Stimulated activated CD8-positive, alpha-beta memory T cell treated with anti-CD3 and anti-CD28 coated beads, Interleukin-12 subunit alpha, Interleukin-12 subunit beta, amount 100 ng/mL, for 4 hours (primary cell): ENCODE results near the gene CERS3.
"Not testable (repeated sequence)": the region's sequence is repeated elsewhere in the genome, so short reads cannot be mapped to it uniquely, and the experiment has no call there.

Source experiments
- DNase-seq: peaks from one replicate; pipeline ENCODE4 v3.0.0-alpha.2; 2020; ENCODE audit warnings: low read depth

The CERS3 gene

GRCh38 chr15:100464888-100465287, 63.9 kb downstream of the CERS3 start:
- no peak for DNase-seq

GRCh38 chr15:100464256-100464655, 64.5 kb downstream of the CERS3 start:
- no peak for DNase-seq

- DNase-seq: no peak
Measured at GRCh38 chr15:100463515-100463914, 65.2 kb downstream of the CERS3 start.

- no peak for DNase-seq
Measured at GRCh38 chr15:100461049-100461448, 67.7 kb downstream of the CERS3 start.

GRCh38 chr15:100457201-100457600, 71.5 kb downstream of the CERS3 start:
- DNase-seq: no peak

- DNase-seq: no peak
Measured at GRCh38 chr15:100454148-100454547, 74.6 kb downstream of the CERS3 start.

GRCh38 chr15:100448481-100448880, 80.3 kb downstream of the CERS3 start:
- DNase-seq: no peak

- not testable (repeated sequence) for DNase-seq
Measured at GRCh38 chr15:100441063-100441462, 87.7 kb downstream of the CERS3 start.

- DNase-seq: no peak
Measured at GRCh38 chr15:100439514-100439913, 89.2 kb downstream of the CERS3 start.

- DNase-seq: no peak
Measured at GRCh38 chr15:100438570-100438969, 90.2 kb downstream of the CERS3 start.

- no peak for DNase-seq
Measured at GRCh38 chr15:100437261-100437660, 91.5 kb downstream of the CERS3 start.

GRCh38 chr15:100434561-100434960, 94.2 kb downstream of the CERS3 start:
- no peak for DNase-seq

GRCh38 chr15:100434038-100434437, 94.7 kb downstream of the CERS3 start:
- no peak for DNase-seq

GRCh38 chr15:100433304-100433703, 95.4 kb downstream of the CERS3 start:
- no peak for DNase-seq

- DNase-seq: no peak
Measured at GRCh38 chr15:100430411-100430810, 98.3 kb downstream of the CERS3 start.

- no peak for DNase-seq
Measured at GRCh38 chr15:100429116-100429728, 99.5 kb downstream of the CERS3 start.

- DNase-seq: no peak
Measured at GRCh38 chr15:100426937-100427336, 101.8 kb downstream of the CERS3 start.

- DNase-seq: no peak
Measured at GRCh38 chr15:100405179-100405578, 123.6 kb downstream of the CERS3 start.

- no peak for DNase-seq
Measured at GRCh38 chr15:100400996-100401395, 127.8 kb downstream of the CERS3 start.

GRCh38 chr15:100394736-100395440, 133.9 kb downstream of the CERS3 start:
- no peak for DNase-seq

- DNase-seq: no peak
Measured at GRCh38 chr15:100393008-100393407, 135.7 kb downstream of the CERS3 start.

- DNase-seq: no peak
Measured at GRCh38 chr15:100385300-100386050, 143.3 kb downstream of the CERS3 start.

GRCh38 chr15:100384108-100384410, 144.7 kb downstream of the CERS3 start:
- DNase-seq: no peak
